ENCODE results near the gene C3orf22.

DNA sequence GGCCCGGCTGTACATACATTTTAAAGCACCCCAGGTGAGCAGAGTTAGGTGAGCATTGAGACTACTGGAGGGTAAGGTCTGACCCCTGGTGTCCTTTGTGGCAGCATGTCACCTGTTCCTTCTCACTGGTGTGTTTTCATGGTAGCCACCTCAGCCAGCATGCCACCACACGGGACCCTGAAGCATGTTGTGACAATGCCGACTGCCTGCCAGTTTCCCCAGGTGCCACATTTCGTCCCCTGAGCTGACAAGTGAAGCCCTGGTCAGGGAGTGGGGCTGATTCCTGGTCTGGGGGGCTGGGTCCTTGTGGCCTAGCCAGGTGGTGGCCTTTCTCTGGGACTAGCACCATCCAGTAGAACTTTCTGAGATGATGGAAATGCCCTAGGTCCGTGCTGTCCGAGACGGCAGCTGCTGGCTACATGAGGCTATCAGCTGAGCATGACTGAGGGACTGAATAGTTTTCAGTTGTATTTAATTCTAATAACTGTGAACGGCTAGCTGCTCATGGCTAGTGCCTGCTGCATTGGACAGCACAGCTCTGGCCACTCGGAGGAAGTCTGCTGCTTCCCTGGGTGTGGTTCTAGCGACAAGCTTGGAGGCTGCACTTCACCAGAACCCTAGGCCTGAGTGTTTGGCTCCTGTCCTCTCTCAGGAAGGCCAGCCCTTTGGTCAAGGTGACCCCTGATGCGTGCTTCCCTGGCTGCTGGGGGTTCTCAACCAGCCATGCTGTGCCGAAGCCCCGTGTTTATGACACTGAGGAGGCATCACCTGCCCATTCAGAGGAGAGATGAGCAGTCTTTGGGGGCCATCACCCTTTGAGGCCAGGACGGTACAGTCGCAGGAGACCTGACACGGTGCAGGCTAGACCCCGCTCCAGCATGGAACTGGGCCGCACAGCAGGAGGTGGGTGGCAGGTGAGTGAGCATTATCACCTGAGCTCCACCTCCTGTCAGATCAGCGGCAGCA, 3.9 kb downstream of the C3orf22 start:
- TF ChIP-seq POLR2AphosphoS5 (IDR thresholded peaks at IDR 0.05; ENCODE audit: low read depth, low read length) (no peak), TAF1 (IDR thresholded peaks at IDR 0.05; ENCODE audit: borderline replicate concordance, insufficient read depth, low read length) (no peak)
